SKM-1 treated with dmso at 0.1 percent for 144 hours (cell line): Measurements from ENCODE around the gene RAD52.

ENCODE experiments used
- DNase-seq: peaks from one replicate; lab custom pipeline; 2025; ENCODE audit not compliant: unreplicated experiment; lab: John Stamatoyannopoulos, UW

The RAD52 gene

DNA sequence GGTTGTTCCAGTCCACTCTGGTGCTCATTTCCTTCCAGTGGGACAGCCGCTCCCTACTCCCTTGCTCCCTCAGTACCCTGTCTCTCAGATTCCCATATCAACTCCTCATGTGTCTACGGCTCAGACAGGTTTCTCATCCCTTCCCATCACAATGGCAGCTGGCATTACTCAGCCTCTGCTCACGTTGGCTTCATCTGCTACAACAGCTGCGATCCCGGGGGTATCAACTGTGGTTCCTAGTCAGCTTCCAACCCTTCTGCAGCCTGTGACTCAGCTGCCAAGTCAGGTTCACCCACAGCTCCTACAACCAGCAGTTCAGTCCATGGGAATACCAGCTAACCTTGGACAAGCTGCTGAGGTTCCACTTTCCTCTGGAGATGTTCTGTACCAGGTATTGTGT lies 69.9 kb downstream of the RAD52 start:
- DNase-seq = no peak

DNA sequence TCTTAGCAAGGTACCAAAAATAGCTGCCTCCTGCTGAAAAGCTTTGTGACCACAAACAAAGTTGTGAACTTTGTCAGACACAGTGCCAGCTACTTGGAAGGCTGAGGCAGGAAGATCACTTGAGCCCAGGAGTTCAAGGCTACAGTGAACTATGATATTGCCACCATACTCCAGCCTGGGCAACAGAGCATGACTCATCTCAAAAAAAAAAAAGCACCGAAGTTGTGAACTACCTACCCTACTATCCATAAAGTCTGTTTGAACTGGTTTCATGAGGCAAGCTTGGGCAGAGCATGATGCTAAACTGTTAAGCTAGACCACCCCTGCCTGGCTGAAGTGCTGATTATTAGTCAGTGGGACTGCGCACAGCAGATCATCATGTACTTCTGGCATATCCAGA lies 75.5 kb downstream of the RAD52 start:
- no peak for DNase-seq

DNA sequence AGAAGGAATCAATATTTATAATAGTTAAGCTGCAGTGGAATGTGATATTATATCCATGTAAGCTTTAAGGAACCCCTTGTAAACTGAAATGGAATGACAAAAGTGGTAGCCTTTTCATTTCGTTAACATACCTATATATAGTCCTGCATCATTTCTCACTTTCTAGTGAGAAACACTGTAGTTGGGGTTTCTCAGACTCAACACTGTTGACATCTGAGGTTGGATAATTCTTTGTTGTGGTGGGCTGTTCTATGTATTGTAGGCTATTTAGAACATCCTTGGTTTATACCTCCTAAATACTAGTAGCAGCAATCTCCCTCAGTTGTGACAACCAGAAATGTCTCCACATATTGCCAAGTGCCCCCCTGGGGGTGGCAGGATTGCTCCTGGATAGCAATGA lies 79.1 kb downstream of the RAD52 start:
- DNase-seq = no peak

DNA sequence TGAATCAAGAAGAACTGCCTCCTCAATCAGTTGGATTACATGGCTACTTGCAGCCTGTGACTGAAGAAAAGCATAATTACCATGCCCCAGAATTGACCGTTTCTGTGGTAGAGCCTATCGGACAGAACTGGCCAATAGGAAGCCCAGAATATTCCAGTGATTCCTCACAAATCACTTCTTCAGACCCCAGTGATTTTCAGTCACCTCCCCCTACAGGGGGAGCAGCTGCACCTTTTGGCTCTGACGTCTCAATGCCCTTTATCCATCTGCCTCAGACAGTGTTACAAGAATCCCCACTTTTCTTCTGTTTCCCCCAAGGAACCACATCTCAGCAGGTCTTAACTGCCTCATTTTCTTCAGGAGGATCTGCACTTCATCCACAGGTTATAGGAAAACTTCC lies 80.8 kb downstream of the RAD52 start:
- no peak for DNase-seq

DNA sequence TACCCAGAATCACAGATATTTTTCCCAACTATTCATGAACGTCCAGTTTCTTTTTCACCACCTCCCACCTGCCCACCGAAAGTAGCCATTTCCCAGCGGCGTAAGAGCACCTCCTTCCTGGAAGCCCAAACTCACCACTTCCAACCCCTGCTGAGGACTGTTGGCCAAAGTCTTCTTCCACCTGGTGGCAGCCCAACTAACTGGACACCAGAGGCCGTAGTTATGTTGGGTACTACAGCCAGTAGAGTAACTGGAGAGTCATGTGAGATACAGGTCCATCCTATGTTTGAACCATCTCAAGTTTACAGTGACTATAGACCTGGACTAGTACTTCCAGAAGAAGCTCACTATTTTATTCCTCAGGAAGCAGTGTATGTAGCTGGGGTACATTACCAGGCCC lies 81.6 kb downstream of the RAD52 start:
- DNase-seq = no peak

DNA sequence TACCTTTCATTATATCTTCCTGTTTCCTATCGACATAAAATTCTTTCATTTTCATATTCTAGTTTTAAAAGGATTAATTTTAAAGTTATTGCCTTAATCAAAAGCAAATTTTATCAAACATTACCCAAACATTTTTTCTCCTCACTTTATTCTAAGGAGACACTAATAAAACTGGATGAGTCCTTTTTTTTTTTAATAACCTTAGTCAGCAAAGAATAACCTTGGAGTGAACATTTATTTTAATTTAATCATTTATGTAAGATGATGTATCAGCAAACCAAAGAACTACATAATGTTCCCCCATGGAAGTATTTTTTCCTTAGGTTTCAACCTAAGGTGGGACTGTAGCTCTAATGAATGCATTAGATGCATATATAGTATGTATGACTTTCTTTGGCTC lies 83.9 kb downstream of the RAD52 start:
- no peak for DNase-seq

DNA sequence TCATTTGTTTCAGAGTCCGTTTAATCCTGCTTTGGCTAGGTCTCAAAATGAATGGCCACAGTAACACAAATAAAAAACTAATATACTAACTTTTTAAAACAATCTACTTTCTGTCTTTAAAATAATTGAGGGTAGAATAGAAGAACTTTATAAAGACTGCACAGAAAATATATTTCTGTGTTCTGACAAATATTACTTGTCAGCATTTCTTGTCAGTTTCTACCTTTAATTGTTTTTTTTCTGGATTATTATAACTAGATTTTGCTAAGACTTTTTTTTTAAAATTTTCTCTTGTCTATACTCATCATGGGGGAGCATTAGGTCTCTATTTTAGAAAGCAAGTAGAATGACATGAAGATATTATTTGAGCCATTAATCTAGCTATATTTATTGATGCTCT lies 86.2 kb downstream of the RAD52 start:
- no peak for DNase-seq

DNA sequence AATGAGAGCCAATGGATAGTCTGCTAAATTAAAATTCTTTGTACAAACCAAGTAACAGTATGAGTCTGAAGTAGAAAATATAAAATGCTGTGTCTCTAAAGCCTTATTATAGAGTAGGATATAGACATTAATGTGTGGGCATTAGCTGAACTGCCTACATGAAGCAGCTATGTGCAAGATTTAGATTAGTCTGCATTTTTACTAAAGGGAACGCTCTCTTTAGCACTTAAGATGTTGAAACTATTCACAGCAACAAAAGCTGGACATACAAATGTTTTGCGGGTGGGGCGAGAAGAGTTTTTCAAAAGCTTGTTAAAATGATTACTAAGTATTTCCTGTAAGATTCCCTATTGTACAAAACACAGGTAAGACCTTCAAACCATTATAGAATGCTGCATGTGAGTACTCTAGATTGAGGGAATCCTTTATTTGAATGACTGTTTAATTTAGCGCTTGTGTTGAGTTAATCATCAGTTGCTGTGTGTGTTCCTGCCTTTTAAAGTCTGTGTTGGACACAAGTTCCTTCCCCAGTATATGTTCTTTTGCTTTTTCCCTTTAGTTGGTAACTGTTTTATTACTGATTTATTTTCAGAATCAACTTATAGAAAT lies 87.1 kb downstream of the RAD52 start:
- DNase-seq = no peak
